ENCODE data around the gene DHFR2. TPM values are rescaled to one million over a fixed set of nuclear protein-coding genes. Genes with fewer than 3 reads are reported as not detected.

The DHFR2 gene
- total and polyA plus RNA-seq, 9 of the 15 experiments (the other 6 are each of a cell fraction or from before 2014, with no cell fraction given): 0.64 to 1.7 (median 1.4) TPM

DNA sequence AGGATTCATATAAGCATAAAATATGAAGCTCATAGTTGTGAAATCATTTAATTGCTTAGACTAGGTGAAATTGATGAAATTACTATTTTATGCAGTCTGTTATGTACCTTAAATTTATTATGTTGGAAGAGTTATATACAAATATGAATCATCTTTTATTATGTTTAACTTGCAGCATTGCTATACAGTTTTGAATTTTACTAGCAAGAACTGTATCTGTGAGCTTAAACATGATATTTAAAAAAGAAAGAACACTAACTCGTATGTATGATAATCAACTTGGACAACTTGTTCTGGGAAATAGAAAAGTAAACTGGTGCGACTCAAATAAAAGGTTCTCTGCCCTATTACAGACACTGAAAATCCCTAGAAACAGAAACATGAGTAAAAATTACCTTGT is 36.1 kb downstream of the DHFR2 start:
- H3K27me3 ChIP-seq (ENCODE audit: control insufficient read depth in 2 of 2, insufficient read depth in 2 of 2, low read length in 2 of 2): no peaks in the 10 kb centered on the region
- H3K4me1 ChIP-seq (replicated peaks in 1 of 2; ENCODE audit: control insufficient read depth in 2 of 2, insufficient read depth in 2 of 2, low read length in 2 of 2): no peaks in the 10 kb centered on the region
- H3K79me2 ChIP-seq (ENCODE audit: control insufficient read depth, insufficient read depth, low read length): no peaks in the 10 kb centered on the region
- H3K36me3 ChIP-seq (ENCODE audit: control insufficient read depth, insufficient read depth, low read length): peaks cover 2% of the 10 kb centered on the region; the same call in 1 of the 3 replicates
- DNase-seq (ENCODE audit: extremely low read depth in 1 of 4, low spot score in 3 of 4): no peak
- WGBS (ENCODE audit: insufficient coverage, low coverage, missing lambda C conversion rate): 86% methylated on average over 2 of the region's 2 CpGs
- FAIRE-seq: no peak
- no peak for ATAC-seq
- in situ Hi-C loops (cut with MboI) (no loop called here), intact Hi-C loops (cut with micrococcal nuclease) (no loop called here)
- CTCF ChIA-PET (ENCODE audit: low intra/inter-chr PET ratio): no interaction called here
- no peaks in the 10 kb centered on the region for H3K9me1 ChIP-seq (ENCODE audit: control insufficient read depth, insufficient read depth, low read length)
- H3K27ac ChIP-seq (ENCODE audit: extremely low read depth, low read depth, low read length): no peak overlapping the region
- no peaks in the 10 kb centered on the region for H3K9me3 ChIP-seq (replicated peaks; ENCODE audit: control insufficient read depth, insufficient read depth, low read depth, low read length)
- H2AFZ ChIP-seq (ENCODE audit: low read depth, low read length): no peak overlapping the region
- H3K9ac ChIP-seq (ENCODE audit: insufficient read depth in 1 of 2, low read depth in 2 of 2, low read length in 2 of 2): no peak overlapping the region
- H3K4me2 ChIP-seq (ENCODE audit: insufficient read depth, low read length): no peak overlapping the region
- no TSS peak for BruUV-seq (replicated peaks)
- H4K20me1 ChIP-seq (replicated peaks; ENCODE audit: control insufficient read depth, insufficient read depth, low read length): no peaks in the 10 kb centered on the region
- H3K4me3 ChIP-seq: no peak overlapping the region
- POLR2A ChIA-PET: interaction anchor here (1.2 kb wide), 1 partner anchor 11 kb away, joined by 4 read pairs; no protein-coding TSS in a partner anchor
- no peak for TF ChIP-seq TCF7 (IDR thresholded peaks at IDR 0.05; ENCODE audit: borderline replicate concordance)
- TF ChIP-seq, protein P1, sequence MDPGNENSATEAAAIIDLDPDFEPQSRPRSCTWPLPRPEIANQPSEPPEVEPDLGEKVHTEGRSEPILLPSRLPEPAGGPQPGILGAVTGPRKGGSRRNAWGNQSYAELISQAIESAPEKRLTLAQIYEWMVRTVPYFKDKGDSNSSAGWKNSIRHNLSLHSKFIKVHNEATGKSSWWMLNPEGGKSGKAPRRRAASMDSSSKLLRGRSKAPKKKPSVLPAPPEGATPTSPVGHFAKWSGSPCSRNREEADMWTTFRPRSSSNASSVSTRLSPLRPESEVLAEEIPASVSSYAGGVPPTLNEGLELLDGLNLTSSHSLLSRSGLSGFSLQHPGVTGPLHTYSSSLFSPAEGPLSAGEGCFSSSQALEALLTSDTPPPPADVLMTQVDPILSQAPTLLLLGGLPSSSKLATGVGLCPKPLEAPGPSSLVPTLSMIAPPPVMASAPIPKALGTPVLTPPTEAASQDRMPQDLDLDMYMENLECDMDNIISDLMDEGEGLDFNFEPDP (CRISPR knock-in tag; IDR thresholded peaks at IDR 0.05): no peak
- no peak for TF ChIP-seq FIP1L1 (IDR thresholded peaks at IDR 0.05; ENCODE audit: low read depth, low read length, poor library complexity, severe bottlenecking)
- no peak for TF ChIP-seq DPF2 (IDR thresholded peaks at IDR 0.05)
- TF ChIP-seq ZNF79 (CRISPR knock-in tag; IDR thresholded peaks at IDR 0.05; ENCODE audit: low read depth): no peak
- TF ChIP-seq HEY1 (CRISPR knock-in tag; IDR thresholded peaks at IDR 0.05; ENCODE audit: borderline replicate concordance): no peak
- TF ChIP-seq U2AF1 (optimal IDR thresholded peaks at IDR 0.05; ENCODE audit: low read depth, low read length): no peak
- TF ChIP-seq ZFP36 (IDR thresholded peaks at IDR 0.05; ENCODE audit: low read depth, low read length, partially characterized antibody): no peak
- TF ChIP-seq MAFK (IDR thresholded peaks at IDR 0.05; ENCODE audit: low read length): no peak
- TF ChIP-seq ZNF766 (CRISPR knock-in tag; conservative IDR thresholded peaks at IDR 0.05): no peak
- no peak for TF ChIP-seq E2F5 (CRISPR knock-in tag; IDR thresholded peaks at IDR 0.05)
- no peak for TF ChIP-seq SMARCA5 (IDR thresholded peaks at IDR 0.05)
- TF ChIP-seq HMG20B (CRISPR knock-in tag; IDR thresholded peaks at IDR 0.05): no peak
- TF ChIP-seq NFE2 (IDR thresholded peaks at IDR 0.05; ENCODE audit: low read depth): no peak
- TF ChIP-seq, protein P2, sequence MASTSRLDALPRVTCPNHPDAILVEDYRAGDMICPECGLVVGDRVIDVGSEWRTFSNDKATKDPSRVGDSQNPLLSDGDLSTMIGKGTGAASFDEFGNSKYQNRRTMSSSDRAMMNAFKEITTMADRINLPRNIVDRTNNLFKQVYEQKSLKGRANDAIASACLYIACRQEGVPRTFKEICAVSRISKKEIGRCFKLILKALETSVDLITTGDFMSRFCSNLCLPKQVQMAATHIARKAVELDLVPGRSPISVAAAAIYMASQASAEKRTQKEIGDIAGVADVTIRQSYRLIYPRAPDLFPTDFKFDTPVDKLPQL (IDR thresholded peaks at IDR 0.05; ENCODE audit: extremely low read depth, insufficient read length): no peak

All from K562 (cell line).